WTC11 (cell line): Measurements from ENCODE around the gene SLC25A51. TPM values are rescaled to one million over a fixed set of nuclear protein-coding genes. Genes with fewer than 3 reads are reported as not detected.

ENCODE experiments used
- ATAC-seq: fragments of 200-7000 bp; cut with Tn5 transposase; 2 replicates; pipeline ENCODE4 v1.10.0; 2021; ENCODE audit warnings: mild to moderate bottlenecking, moderate library complexity
- CTCF ChIA-PET: fragments of 300-600 bp; sonication (Branson Sonifier 250); formaldehyde crosslinking; loops from one replicate; lab custom pipeline; 2021; ENCODE audit warnings: antibody characterized with exemption; lab: Charles Lee
- POLR2A ChIA-PET: fragments of 350-600 bp; sonication (Branson Sonifier 250); formaldehyde crosslinking; loops from one replicate; lab custom pipeline; 2021; ENCODE audit warnings: antibody characterized with exemption; lab: Charles Lee
- DNase-seq: peaks from one replicate; pipeline ENCODE4 v3.0.0; 2021; ENCODE audit warnings: low spot score
- H3K27ac Mint-ChIP-seq: 2 replicates; pipeline ENCODE4 v1.8.0; 2021; ENCODE audit warnings: mixed read lengths
- H3K27me3 Mint-ChIP-seq: 2 replicates; pipeline ENCODE4 v1.8.0; 2021; ENCODE audit warnings: low read depth, mild to moderate bottlenecking, moderate library complexity, mixed read lengths
- H3K36me3 Mint-ChIP-seq: 2 replicates; pipeline ENCODE4 v1.8.0; 2021; ENCODE audit warnings: mixed read lengths
- H3K4me1 Mint-ChIP-seq: 2 replicates; pipeline ENCODE4 v1.8.0; 2022; ENCODE audit warnings: mixed read lengths
- H3K4me3 Mint-ChIP-seq: 2 replicates; pipeline ENCODE4 v1.8.0; 2021; ENCODE audit warnings: mild to moderate bottlenecking, moderate library complexity, mixed read lengths
- H3K9me3 Mint-ChIP-seq: 2 replicates; pipeline ENCODE4 v1.8.0; 2021; ENCODE audit warnings: mixed read lengths
- EMX1 ChIP-seq: fragments of 250-450 bp; sonication (Bioruptor Pico); IDR thresholded peaks from 2 replicates; pipeline ENCODE4 v1.8.0; 2021; ENCODE audit warnings: mild to moderate bottlenecking
- FOXJ3 ChIP-seq: sonication (generic); formaldehyde crosslinking; IDR thresholded peaks from 2 replicates; pipeline ENCODE4 v1.9.0; 2021; ENCODE audit warnings: missing genetic modification reagents, mild to moderate bottlenecking, borderline replicate concordance
- GABPB1 ChIP-seq: sonication (generic); formaldehyde crosslinking; IDR thresholded peaks from 2 replicates; pipeline ENCODE4 v1.8.1; 2023; ENCODE audit warnings: mild to moderate bottlenecking, missing genetic modification reagents
- JAZF1 ChIP-seq: fragments of 250-450 bp; sonication (Bioruptor Pico); IDR thresholded peaks from 2 replicates; pipeline ENCODE4 v1.9.0; 2021; ENCODE audit warnings: moderate library complexity, mild to moderate bottlenecking, inconsistent platforms
- JUN ChIP-seq: sonication (generic); formaldehyde crosslinking; IDR thresholded peaks from 2 replicates; pipeline ENCODE4 v1.8.0; 2023; ENCODE audit warnings: mild to moderate bottlenecking, missing genetic modification reagents
- NFATC4 ChIP-seq: fragments of 250-450 bp; sonication (Bioruptor Pico); IDR thresholded peaks from 2 replicates; pipeline ENCODE4 v1.9.0; 2021; ENCODE audit warnings: mild to moderate bottlenecking
- NR1H2 ChIP-seq: sonication (generic); formaldehyde crosslinking; IDR thresholded peaks from 2 replicates; pipeline ENCODE4 v1.9.0; 2021; ENCODE audit warnings: mild to moderate bottlenecking, moderate library complexity, missing genetic modification reagents
- RELA ChIP-seq: sonication (generic); formaldehyde crosslinking; IDR thresholded peaks from 2 replicates; pipeline ENCODE4 v1.8.1; 2022; ENCODE audit warnings: missing genetic modification reagents, mild to moderate bottlenecking, borderline replicate concordance
- SMAD3 ChIP-seq: sonication (generic); formaldehyde crosslinking; IDR thresholded peaks from 2 replicates; pipeline ENCODE4 v1.8.0; 2022; ENCODE audit warnings: missing genetic modification reagents, mild to moderate bottlenecking, borderline replicate concordance
- ZNF138 ChIP-seq: sonication (generic); formaldehyde crosslinking; conservative IDR thresholded peaks from 2 replicates; pipeline ENCODE4 v1.8.1; 2022; ENCODE audit warnings: mild to moderate bottlenecking, moderate library complexity, missing genetic modification reagents
- ZNF219 ChIP-seq: sonication (generic); formaldehyde crosslinking; IDR thresholded peaks from 2 replicates; pipeline ENCODE4 v1.8.0; 2023; ENCODE audit warnings: missing genetic modification reagents, mild to moderate bottlenecking, borderline replicate concordance
- ZNF232 ChIP-seq: sonication (generic); formaldehyde crosslinking; IDR thresholded peaks from 2 replicates; pipeline ENCODE4 v1.8.0; 2022; ENCODE audit warnings: mild to moderate bottlenecking, missing genetic modification reagents
- ZNF416 ChIP-seq: fragments of 250-450 bp; sonication (Bioruptor Pico); IDR thresholded peaks from 2 replicates; pipeline ENCODE4 v1.9.0; 2021; ENCODE audit warnings: mild to moderate bottlenecking, inconsistent platforms
- total RNA-seq: library from RNA; stranded (reverse); gene quantifications from 3 replicates; pipeline ENCODE4 v1.2.3, GENCODE V29; 2021
- TF ChIP-seq, protein P1 (sequence below): sonication (generic); formaldehyde crosslinking; IDR thresholded peaks from 2 replicates; pipeline ENCODE4 v1.8.1; 2023; ENCODE audit warnings: mild to moderate bottlenecking, missing genetic modification reagents, moderate library complexity
- TF ChIP-seq, protein P2 (sequence below): sonication (generic); formaldehyde crosslinking; IDR thresholded peaks from 2 replicates; pipeline ENCODE4 v1.8.0; 2022; ENCODE audit warnings: mild to moderate bottlenecking, missing genetic modification reagents
- TF ChIP-seq, protein P3 (sequence below): sonication (generic); formaldehyde crosslinking; IDR thresholded peaks from 2 replicates; pipeline ENCODE4 v1.8.0; 2022; ENCODE audit warnings: mild to moderate bottlenecking, missing genetic modification reagents
- TF ChIP-seq, protein P4 (sequence below): sonication (generic); formaldehyde crosslinking; IDR thresholded peaks from 2 replicates; pipeline ENCODE4 v1.8.1; 2023; ENCODE audit warnings: mild to moderate bottlenecking, missing genetic modification reagents, moderate library complexity
- TF ChIP-seq, protein P5 (sequence below): sonication (generic); formaldehyde crosslinking; IDR thresholded peaks from 2 replicates; pipeline ENCODE4 v1.8.1; 2022; ENCODE audit warnings: low read depth, missing genetic modification reagents, borderline replicate concordance
- TF ChIP-seq, protein P6 (sequence below): sonication (generic); formaldehyde crosslinking; IDR thresholded peaks from 2 replicates; pipeline ENCODE4 v1.8.0; 2023; ENCODE audit warnings: mild to moderate bottlenecking, missing genetic modification reagents
- TF ChIP-seq, protein P7 (sequence below): sonication (generic); formaldehyde crosslinking; IDR thresholded peaks from 2 replicates; pipeline ENCODE4 v1.8.1; 2023; ENCODE audit warnings: mild to moderate bottlenecking, moderate library complexity, missing genetic modification reagents
- TF ChIP-seq, protein P8 (sequence below): sonication (generic); formaldehyde crosslinking; IDR thresholded peaks from 2 replicates; pipeline ENCODE4 v1.8.1; 2022; ENCODE audit warnings: mild to moderate bottlenecking, moderate library complexity, missing genetic modification reagents

The SLC25A51 gene
- total RNA-seq, 1 experiment from 2014 or later, result 15.4 TPM

DNA sequence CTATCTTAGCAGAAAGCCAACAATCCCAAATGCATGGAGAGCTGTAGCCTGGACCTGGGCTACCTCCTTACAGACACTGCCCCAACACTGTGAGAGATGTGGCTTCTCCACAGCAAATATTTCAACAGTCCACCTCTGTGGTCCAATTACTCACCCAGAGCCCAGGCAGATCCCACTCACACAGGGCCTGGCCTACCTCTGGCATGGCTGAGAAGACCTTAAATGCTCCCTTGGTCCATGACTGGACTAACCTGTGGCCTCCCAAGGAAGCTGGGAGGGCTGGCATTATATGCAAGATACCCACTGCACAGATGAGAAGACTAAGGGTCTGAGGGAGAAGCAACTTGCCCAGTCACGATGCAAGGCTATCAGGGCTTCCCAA lies 22.8 kb upstream of the SLC25A51 start:
- DNase-seq, result no peak
- CTCF ChIA-PET, result interaction anchor here (1.0 kb wide), 1 partner anchor 13 kb away, joined by 4 read pairs; no protein-coding TSS in a partner anchor
- no peak for ATAC-seq
- peaks cover 25% of the 10 kb centered on the region for H3K4me1 Mint-ChIP-seq
- H3K36me3 Mint-ChIP-seq, result no peaks in the 10 kb centered on the region
- H3K27me3 Mint-ChIP-seq, result no peaks in the 10 kb centered on the region
- no peaks in the 10 kb centered on the region for H3K9me3 Mint-ChIP-seq
- POLR2A ChIA-PET, result no interaction called here
- no peak overlapping the region for H3K27ac Mint-ChIP-seq
- TF ChIP-seq ZNF416, result no peak
- TF ChIP-seq ZNF232 (CRISPR knock-in tag), result no peak
- no peak for TF ChIP-seq EMX1
- TF ChIP-seq, protein P1, sequence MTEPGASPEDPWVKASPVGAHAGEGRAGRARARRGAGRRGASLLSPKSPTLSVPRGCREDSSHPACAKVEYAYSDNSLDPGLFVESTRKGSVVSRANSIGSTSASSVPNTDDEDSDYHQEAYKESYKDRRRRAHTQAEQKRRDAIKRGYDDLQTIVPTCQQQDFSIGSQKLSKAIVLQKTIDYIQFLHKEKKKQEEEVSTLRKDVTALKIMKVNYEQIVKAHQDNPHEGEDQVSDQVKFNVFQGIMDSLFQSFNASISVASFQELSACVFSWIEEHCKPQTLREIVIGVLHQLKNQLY (CRISPR knock-in tag), result no peak
- TF ChIP-seq NR1H2 (CRISPR knock-in tag), result no peak
- TF ChIP-seq, protein P2, sequence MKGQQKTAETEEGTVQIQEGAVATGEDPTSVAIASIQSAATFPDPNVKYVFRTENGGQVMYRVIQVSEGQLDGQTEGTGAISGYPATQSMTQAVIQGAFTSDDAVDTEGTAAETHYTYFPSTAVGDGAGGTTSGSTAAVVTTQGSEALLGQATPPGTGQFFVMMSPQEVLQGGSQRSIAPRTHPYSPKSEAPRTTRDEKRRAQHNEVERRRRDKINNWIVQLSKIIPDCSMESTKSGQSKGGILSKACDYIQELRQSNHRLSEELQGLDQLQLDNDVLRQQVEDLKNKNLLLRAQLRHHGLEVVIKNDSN (CRISPR knock-in tag), result no peak
- no peak for TF ChIP-seq ZNF219
- TF ChIP-seq, protein P3, sequence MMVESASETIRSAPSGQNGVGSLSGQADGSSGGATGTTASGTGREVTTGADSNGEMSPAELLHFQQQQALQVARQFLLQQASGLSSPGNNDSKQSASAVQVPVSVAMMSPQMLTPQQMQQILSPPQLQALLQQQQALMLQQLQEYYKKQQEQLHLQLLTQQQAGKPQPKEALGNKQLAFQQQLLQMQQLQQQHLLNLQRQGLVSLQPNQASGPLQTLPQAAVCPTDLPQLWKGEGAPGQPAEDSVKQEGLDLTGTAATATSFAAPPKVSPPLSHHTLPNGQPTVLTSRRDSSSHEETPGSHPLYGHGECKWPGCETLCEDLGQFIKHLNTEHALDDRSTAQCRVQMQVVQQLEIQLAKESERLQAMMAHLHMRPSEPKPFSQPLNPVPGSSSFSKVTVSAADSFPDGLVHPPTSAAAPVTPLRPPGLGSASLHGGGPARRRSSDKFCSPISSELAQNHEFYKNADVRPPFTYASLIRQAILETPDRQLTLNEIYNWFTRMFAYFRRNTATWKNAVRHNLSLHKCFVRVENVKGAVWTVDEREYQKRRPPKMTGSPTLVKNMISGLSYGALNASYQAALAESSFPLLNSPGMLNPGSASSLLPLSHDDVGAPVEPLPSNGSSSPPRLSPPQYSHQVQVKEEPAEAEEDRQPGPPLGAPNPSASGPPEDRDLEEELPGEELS (CRISPR knock-in tag), result no peak
- no peak for TF ChIP-seq JAZF1 (CRISPR knock-in tag)
- TF ChIP-seq JUN, result no peak
- TF ChIP-seq NFATC4 (CRISPR knock-in tag), result no peak
- no peak for TF ChIP-seq RELA (CRISPR knock-in tag)
- TF ChIP-seq SMAD3 (CRISPR knock-in tag), result no peak
- H3K4me3 Mint-ChIP-seq, result no peak overlapping the region

DNA sequence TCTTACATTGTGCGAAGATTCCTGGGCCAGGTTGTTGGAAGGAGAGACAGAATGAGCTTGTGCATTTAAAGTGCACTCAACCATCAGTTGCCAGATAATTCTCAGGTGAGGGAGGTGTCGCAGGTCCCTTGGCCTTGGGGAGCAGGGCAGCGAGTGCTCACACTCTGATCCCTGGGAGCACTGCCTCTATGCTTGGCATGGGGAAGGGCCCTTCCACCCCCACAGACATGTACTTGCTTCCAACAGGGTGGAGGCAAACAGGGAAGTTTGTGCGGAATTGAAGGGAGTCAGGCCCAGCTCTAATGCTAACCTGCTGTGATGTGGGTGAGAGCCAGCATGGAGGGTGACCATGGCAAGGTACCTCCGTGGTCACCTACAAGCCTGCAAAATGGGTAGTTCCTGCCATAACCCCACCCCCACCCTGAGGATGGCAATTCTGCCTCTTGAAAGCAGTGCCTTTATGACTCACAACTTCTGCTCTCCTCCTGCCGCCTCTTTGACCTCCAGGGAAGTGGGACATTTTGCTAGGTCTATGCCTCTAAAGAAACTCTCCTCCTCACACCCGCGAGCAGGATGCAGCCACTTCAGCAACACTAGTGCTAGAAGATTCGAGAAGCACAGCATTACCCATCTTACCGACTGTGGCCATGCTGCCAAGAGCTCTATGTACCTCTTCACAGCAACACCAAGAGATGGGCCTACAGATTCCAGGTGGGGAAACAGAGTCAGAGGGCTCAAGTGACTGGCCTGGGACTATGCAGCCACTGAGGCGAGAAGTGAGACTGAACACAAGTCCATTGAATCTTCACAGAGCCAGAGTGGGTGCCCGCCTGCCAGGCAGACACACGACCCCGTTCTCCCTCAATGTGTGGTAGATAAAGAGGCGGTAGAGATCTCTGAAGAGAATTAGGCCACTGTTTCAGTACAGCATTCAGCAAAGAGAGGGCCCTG lies 22.1 kb upstream of the SLC25A51 start:
- no peaks in the 10 kb centered on the region for H3K36me3 Mint-ChIP-seq
- no peak overlapping the region; the same call in 1 of the 2 replicates for H3K27ac Mint-ChIP-seq
- ChIA-PET POLR2A (no interaction called here), CTCF (interaction anchor here (1.0 kb wide), 1 partner anchor 12 kb away, joined by 4 read pairs; no protein-coding TSS in a partner anchor)
- H3K4me1 Mint-ChIP-seq, result peaks cover 32% of the 10 kb centered on the region
- no peaks in the 10 kb centered on the region; the same call in 1 of the 2 replicates for H3K27me3 Mint-ChIP-seq
- H3K9me3 Mint-ChIP-seq, result no peaks in the 10 kb centered on the region
- H3K4me3 Mint-ChIP-seq, result no peak overlapping the region
- TF ChIP-seq FOXJ3 (CRISPR knock-in tag), result no peak
- TF ChIP-seq, protein P4, sequence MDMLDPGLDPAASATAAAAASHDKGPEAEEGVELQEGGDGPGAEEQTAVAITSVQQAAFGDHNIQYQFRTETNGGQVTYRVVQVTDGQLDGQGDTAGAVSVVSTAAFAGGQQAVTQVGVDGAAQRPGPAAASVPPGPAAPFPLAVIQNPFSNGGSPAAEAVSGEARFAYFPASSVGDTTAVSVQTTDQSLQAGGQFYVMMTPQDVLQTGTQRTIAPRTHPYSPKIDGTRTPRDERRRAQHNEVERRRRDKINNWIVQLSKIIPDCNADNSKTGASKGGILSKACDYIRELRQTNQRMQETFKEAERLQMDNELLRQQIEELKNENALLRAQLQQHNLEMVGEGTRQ (CRISPR knock-in tag), result no peak
- TF ChIP-seq, protein P5, sequence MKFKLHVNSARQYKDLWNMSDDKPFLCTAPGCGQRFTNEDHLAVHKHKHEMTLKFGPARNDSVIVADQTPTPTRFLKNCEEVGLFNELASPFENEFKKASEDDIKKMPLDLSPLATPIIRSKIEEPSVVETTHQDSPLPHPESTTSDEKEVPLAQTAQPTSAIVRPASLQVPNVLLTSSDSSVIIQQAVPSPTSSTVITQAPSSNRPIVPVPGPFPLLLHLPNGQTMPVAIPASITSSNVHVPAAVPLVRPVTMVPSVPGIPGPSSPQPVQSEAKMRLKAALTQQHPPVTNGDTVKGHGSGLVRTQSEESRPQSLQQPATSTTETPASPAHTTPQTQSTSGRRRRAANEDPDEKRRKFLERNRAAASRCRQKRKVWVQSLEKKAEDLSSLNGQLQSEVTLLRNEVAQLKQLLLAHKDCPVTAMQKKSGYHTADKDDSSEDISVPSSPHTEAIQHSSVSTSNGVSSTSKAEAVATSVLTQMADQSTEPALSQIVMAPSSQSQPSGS (CRISPR knock-in tag), result no peak
- TF ChIP-seq GABPB1 (CRISPR knock-in tag), result no peak
- TF ChIP-seq ZNF138 (CRISPR knock-in tag), result no peak
- TF ChIP-seq, protein P6, sequence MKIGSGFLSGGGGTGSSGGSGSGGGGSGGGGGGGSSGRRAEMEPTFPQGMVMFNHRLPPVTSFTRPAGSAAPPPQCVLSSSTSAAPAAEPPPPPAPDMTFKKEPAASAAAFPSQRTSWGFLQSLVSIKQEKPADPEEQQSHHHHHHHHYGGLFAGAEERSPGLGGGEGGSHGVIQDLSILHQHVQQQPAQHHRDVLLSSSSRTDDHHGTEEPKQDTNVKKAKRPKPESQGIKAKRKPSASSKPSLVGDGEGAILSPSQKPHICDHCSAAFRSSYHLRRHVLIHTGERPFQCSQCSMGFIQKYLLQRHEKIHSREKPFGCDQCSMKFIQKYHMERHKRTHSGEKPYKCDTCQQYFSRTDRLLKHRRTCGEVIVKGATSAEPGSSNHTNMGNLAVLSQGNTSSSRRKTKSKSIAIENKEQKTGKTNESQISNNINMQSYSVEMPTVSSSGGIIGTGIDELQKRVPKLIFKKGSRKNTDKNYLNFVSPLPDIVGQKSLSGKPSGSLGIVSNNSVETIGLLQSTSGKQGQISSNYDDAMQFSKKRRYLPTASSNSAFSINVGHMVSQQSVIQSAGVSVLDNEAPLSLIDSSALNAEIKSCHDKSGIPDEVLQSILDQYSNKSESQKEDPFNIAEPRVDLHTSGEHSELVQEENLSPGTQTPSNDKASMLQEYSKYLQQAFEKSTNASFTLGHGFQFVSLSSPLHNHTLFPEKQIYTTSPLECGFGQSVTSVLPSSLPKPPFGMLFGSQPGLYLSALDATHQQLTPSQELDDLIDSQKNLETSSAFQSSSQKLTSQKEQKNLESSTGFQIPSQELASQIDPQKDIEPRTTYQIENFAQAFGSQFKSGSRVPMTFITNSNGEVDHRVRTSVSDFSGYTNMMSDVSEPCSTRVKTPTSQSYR (CRISPR knock-in tag), result no peak
- TF ChIP-seq, protein P7, sequence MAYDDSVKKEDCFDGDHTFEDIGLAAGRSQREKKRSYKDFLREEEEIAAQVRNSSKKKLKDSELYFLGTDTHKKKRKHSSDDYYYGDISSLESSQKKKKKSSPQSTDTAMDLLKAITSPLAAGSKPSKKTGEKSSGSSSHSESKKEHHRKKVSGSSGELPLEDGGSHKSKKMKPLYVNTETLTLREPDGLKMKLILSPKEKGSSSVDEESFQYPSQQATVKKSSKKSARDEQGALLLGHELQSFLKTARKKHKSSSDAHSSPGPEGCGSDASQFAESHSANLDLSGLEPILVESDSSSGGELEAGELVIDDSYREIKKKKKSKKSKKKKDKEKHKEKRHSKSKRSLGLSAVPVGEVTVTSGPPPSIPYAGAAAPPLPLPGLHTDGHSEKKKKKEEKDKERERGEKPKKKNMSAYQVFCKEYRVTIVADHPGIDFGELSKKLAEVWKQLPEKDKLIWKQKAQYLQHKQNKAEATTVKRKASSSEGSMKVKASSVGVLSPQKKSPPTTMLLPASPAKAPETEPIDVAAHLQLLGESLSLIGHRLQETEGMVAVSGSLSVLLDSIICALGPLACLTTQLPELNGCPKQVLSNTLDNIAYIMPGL (CRISPR knock-in tag), result no peak
- no peak for TF ChIP-seq ZNF232 (CRISPR knock-in tag)
- TF ChIP-seq, protein P8, sequence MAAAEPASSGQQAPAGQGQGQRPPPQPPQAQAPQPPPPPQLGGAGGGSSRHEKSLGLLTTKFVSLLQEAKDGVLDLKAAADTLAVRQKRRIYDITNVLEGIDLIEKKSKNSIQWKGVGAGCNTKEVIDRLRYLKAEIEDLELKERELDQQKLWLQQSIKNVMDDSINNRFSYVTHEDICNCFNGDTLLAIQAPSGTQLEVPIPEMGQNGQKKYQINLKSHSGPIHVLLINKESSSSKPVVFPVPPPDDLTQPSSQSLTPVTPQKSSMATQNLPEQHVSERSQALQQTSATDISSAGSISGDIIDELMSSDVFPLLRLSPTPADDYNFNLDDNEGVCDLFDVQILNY (CRISPR knock-in tag), result no peak
- ATAC-seq, result no peak
- no peak for DNase-seq
